HG02943 (cell line): ENCODE measurements around the gene C4BPB.

Source experiments
- ATAC-seq: cut with Tn5 transposase; IDR thresholded peaks from one replicate; pipeline ENCODE4 v1.9.1; 2021; ENCODE audit warnings: mild to moderate bottlenecking, low read depth, moderate library complexity; ENCODE audit not compliant: unreplicated experiment

Gene C4BPB

DNA sequence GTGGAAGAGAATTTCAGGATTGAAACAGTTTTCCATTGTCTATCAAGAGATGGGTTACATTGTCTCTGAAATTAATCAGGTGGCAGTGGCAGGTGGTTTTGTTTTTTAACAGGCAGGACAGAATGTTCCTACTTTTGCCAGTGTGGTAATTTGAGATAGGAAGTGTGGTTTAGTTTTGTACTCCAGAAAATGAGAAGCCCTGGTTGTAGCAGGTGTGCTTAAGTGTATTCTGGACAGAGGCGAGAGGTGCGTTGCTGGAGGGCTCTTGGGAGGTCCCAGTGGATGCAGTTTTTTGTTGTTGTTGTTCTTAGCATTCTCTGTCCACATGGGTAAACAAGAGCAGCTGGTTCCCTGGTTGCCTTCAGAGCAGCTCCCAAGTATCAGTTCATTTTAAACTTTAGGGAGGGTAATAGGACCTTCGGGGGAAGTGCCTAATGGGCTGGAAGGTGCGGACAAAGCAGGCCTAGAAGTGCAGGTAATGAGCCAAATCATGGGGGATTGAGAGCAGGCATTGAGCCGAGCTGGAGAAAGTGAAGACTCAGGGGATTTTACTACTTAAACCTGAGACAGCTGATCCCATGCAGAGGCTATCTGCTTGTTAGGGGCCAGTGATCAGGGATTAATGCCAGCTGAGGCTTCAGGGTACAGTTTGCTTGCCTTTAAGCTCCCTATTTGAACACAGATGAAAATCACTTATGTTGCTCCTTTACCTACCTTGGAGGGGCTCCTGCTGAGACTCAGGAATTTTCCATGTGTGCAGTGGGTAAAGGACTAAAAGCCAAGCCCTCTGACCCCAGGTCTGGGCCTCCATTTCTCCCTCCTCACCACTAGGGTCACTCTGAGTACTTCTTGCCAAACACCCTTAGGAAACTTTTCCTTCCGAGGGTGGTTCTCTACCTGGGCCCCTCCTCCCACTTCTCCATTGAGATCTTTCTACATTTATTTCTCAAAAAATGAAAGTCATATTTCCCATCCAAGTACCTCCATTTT, 29.5 kb upstream of the C4BPB start:
- no peak for ATAC-seq

DNA sequence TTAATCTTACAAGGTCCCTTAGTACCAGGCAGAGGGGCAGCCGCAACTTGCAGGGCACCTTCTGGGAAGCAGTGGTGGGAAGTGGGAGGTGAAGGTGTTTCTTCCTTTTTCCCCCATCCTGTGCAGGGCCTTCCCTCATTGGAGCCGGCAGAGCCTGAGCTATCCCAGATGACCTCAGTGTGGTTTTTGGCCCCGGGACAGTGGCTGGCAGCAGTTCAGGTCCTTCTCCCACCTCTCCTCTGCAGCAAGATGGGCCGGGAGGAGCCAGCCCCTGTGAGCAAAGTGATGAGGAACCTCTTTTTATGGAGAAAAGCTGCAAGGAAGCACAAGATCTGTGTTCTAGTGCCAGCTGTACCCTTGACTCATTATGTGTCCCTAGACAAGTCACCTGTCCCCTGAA, 28.8 kb upstream of the C4BPB start:
- no peak for ATAC-seq

DNA sequence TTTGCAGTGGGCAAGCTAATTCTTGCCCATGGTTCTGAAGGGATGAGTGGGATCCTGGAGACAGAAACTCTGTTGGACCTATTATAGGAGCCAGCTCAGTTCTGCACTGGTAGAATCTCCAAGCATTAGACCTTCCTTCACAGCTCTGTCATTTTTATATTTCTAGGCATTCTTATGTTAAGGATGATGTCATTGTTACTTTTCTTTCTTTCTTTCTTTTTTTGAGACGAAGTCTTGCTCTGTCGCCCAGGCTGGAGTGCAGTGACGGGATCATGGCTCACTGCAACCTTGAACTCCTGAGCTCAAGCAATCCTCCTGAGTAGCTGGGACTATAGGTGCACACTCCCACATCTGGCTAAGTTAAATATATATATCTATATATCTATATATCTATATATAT, 28.1 kb upstream of the C4BPB start:
- ATAC-seq = no peak

DNA sequence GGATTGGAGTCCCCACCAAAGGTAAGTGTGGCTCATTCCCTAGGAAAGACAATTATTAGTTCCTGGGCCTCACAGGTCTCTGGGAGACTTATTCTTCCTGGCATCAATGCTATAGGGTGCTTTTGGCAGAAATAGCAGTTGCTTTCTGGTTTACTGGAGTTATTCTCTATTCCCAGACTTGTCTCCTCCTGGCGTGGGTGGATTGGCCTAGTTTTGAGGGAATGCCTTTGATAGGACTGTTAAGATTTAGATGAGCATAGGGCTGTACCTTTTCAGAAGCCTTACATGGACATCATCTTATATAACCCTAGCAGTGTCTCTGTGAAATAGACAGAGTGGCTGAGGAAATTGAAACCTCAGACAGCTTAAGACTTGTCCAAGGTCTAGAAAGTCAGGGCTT, 26.6 kb upstream of the C4BPB start:
- no peak for ATAC-seq

DNA sequence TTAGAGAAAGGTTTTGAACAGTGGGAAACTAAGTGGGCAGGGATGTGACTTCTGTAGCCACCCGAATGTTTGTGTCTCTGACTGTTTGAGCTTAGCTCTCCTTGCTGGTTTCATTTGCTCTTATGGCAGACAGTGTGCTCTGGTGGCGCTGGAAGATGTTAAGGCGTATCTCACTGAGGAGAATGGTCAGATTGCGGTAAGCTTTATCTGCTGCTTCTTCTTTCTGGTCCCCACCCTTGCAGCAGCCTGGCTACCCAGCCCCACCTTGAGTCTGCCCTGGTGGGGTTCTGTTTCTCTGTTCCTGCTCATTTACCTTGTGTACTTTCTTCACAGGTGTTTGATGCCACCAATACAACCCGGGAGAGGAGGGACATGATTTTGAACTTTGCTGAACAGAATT, 25.6 kb upstream of the C4BPB start:
- ATAC-seq = no peak

DNA sequence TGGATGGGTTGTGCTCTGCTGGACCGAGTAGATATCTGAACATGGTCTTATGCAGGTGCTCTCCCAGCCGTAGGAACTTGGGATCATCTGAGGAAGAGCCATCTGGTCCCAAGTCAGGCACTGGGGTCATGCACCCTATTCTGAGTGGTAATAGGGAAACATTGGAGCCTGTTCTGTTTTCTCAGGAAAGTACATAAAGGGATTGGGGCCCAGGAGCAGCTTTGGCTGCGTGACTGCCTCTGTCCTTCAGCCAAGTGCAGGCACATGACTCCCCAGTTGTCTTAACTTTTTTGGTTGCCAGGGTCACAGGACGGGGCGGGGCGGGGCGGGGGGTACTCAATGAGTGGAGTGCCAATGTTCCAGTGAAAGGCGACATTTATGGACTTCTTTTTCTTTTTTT, 24.1 kb upstream of the C4BPB start:
- no peak for ATAC-seq

DNA sequence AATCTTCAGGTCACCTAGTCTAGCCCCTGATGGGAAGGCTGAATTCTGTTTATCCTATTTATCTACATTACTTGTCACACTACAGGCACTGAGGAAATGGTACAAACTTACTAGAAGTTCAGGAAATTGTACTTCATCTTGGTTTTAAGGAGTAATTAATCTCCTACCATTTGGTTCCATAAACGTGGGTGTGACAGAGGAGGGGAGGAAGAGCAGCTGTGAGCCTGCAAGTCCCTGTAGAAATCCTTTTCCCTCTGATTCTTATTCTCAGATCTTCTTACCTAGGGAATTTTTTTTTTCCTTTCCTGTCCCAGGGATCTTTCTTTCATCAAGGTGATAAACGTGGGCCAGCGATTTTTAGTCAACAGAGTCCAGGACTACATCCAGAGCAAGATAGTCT, 21.5 kb upstream of the C4BPB start:
- ATAC-seq = no peak

DNA sequence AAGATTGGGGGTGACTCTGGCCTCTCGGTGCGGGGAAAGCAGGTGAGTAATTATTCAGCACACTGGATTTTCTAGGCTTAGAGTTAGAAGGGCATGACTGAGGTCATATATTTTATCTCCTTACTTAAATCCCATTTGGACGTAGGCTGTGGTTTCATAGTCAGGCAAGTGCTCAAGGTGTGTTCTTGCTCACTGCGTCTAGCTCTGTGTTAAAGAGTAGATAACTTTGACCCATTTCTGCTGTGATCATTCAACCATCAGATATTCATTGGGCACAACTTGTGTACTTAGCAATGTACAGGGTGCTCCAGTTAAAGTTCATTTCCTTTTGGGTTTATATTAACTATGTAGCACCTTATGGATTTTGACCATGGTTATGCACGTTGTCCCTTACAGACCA, 21.0 kb upstream of the C4BPB start:
- no peak for ATAC-seq

DNA sequence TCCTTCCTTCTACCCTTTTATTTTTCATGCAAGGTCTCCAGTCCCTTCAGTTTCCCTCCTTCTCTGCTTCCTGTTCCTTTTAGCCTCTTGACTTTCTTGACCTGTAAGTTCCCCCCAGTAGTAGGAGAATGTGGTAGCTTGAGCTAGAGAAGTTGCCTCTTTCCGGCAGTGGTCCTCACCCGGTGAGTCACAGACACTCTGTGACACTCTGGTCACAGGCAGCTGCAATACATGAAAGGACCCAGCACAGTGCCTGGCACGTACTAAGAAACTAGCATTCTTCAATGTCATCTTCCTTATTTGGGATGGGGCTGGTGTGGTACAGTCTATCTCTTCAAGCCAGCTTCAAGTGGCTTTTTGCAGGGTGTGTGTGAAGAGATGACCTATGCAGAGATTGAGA, 19.6 kb upstream of the C4BPB start:
- no peak for ATAC-seq

DNA sequence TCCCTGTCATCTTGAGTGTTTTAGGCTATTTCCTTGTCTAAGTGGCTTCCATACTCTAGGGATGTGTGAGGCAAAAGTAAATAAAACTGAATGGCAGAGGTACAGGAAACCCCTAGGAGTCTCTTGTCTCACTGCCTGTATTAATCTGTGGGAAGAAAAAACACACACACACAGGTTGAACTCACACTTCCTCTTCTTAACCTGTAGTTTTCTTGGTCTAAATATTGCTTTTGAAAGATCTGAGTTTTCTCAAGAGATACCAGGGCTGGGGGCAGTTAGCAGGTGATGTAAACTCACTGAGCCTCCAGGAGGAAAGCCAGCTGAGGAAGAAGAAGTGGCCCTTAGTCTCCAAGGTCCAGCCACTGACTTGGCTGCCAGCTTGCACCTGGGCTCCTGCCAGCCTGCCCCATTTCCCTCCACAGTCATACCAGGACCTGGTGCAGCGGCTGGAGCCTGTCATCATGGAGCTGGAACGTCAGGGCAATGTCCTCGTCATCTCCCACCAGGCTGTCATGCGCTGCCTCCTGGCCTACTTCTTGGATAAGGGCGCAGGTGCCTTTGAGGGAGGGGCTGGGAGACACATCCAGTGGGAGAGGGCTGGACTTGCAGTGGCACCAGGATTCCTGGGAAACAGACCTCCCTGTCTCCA, 18.7 kb upstream of the C4BPB start:
- ATAC-seq = no peak

DNA sequence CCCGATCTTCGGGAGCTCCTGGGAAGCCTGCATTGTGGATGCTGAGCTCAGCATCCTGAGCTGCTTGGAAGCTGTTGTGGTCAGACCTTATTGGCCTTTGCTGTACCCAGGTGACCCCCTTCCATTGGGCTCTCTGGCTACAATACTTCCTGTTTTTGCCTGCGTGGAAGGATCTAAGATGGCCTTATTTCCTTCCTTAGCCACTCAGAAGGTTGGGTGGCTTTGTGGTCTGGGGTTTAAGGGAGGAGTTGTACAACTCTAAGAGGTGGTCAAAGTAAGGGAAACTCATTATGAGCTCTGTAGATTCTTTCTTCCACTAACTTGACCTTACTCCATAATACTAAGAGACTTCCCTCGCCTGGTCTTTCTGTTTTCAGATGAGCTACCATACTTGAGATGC, 17.8 kb upstream of the C4BPB start:
- no peak for ATAC-seq

DNA sequence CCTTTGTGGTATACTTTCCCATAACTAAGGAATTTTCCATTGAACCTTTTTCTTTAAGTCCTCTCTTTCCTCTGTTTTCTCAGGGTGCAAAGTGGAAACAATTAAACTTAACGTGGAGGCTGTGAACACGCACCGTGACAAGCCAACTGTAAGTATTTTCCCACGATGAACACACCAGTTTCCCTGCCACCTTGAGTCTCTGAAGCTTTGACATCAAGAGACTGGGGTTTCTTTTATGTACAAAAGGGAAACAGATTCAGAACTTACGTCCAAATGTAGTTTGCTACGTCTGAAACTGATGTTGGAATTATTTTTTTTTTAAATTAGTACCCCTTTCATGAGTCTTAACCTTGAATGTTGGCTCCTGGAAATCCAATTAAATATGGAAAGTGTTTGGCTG, 17.2 kb upstream of the C4BPB start:
- ATAC-seq = no peak

DNA sequence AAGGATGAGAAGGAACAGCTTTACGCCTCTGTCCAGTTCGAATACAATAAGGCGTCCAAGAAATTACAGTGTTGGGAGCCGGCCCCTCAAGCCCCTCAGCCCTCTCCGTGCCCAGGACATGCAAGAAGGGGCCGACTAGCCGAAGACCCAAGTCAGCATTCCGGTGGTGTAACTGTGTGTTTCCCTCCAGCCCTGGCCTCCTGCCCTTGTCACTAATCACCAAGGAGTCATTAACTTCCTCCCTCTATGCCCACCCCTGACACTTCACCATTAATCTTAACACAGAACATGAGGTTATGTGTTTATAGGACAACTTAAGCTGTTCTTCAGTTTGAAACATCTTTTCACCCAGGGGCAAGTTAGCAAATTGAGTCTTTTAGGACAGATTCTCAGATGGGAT, 16.4 kb upstream of the C4BPB start:
- no peak for ATAC-seq

DNA sequence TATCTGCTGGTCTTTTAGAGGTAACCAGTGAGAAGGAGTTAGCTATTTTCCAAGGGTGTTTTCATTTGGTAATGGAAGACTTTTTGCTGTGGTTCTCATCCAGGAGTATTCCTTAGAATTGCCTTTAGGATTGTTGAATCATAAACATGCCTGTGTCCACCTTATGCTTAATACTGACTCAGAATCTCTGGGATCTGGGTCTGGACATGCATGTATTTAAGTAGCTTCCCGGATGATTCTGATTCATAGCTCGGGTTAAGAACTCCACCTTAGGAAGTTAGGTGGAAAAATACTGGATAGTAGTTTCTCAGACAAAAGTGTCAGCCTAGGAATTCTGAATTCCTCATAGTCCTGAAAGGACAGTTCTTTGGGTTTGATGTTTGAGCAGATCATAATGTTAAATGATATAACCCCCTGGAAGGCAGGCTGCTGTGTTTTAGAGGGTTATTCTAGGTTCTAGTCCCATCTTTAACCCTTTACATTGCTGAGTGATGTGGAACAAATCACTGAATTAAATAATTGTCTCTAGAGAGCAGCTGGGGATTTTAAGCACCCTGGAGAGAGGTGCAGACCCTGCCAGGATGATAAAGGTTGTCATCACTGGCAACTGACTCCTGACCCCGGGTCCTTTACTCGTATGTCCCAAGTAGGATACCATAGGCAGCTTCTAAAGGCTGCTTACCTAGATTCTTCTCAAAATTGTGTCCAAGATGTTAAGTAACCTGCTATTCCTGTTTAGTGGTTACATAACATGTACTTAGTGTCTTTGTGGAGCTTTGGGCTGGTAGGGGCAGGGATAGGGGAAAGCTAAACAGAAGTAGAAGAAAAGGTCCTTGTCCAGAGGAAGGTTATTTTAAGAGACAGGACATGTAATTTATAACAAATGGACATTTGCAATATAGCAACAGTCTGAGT, 14.5 kb upstream of the C4BPB start:
- no peak for ATAC-seq

DNA sequence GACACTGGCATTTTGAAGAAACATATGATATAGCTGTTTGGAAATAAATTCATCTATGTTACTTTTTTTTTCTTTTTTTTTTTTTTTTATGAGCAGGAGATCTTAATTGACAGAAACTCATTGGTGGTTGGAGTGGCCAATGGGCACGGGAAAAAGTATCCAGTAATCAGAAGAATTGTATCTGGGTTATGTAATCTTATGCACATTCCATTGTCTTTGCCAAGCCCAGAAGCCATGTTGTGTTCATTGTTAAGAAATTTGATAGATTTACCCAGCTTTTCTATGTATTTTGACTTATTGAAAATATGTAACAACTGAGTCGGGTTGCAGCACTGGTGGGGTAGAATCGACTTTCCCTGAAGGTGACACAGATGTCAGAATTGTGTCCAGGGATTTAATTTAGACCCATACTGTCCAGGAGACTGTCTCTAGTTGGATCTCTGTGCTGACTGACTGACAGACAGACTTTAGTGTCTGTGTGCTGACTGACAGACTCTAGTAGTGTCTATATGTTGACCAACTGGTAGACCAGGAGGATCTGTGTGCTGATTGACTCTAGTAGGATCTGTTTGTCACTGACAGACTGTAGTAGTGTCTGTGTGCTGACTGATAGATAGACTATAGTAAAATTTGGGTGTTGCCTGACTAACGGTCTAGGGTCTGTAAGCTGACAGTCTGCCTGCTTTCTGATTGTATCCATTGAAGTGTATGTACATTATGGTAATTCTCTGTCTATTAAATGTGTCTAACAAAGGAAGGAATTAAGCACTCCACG, 12.3 kb upstream of the C4BPB start:
- no peak for ATAC-seq

DNA sequence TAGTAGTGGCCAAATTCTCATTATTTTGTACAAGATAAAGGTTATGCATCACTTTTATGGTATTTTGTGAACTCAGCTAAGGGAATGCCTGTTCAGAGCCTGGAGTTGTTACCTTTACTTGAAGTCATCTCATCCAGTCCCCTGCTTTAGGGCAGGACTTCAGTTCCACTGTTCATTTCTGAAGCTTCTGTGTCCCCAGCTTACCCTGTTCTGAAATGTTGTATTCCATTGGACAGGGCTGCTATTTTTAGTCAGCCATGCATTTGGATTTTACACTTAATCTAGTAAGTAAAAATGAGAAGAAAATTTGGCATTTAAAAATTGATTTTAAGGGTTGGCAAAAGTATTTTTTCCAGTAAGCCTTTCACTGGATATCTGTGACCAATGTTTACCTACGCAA, 11.6 kb upstream of the C4BPB start:
- ATAC-seq = no peak

DNA sequence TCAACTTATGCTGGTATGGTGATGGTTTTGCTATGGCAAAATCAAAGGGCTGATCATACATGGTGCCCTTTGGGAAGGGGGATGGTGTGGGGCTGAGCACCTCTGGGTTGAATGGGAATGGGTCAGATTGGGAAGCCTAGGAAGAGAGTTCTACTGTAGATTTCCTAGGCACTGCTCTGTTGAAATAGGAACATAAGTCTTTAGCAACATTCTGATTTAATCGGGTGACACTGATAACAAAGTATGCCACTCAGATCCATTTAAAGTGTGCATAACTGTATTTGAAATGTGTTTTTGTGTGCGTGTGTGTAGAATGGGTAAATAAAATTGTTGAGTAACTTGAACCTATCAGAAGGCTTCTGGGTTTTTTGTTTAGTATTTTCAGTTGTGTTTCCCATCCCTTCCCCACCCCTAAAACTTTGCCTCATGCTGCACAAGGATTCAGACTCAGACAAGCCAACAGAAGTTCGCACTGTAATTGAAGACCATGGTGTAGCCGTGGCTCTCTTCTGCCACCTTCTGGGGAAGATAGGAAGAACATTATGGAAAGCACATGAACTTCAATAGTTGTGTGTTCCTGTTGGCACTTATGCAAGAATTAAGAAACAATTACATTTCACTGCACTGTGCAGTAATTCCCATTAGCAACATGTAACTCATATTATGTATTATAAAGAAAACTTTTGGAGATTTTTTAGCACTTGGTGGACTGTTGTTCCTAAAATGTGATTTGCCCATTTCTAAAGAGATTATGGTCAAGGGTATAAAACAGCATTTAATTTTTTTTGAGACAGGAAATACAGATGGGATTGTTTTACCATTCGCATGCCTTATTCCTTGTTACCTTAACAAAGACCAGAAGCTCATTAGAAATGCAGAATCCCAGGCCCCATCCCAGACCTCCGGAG, 10.9 kb upstream of the C4BPB start:
- ATAC-seq = no peak

DNA sequence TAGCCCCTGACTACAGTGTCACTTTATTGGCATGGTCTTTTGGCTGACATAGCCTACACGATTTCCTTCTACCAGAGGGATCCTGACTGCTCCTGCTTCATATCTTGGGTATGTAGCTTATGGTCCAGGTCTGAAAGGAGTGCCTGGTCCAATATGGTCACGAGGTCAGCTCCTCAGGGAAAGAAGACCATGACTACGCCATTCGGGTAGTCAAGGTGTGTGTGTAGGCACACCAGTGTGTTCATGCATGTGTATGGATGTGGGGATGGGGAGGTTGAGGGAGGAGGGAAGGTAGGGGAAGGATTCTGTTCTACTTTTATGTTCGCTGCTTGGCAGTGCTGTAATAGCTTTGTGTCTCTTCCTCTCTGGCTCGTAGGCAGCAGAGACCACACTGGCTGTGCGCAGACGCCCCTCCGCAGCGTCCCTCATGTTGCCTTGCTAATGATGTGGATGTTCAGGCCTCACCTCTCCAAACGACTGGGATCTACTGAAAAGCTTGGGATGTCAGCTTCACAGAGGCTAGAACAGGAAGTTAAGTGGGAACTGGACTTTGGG, 10.0 kb upstream of the C4BPB start:
- no peak for ATAC-seq

DNA sequence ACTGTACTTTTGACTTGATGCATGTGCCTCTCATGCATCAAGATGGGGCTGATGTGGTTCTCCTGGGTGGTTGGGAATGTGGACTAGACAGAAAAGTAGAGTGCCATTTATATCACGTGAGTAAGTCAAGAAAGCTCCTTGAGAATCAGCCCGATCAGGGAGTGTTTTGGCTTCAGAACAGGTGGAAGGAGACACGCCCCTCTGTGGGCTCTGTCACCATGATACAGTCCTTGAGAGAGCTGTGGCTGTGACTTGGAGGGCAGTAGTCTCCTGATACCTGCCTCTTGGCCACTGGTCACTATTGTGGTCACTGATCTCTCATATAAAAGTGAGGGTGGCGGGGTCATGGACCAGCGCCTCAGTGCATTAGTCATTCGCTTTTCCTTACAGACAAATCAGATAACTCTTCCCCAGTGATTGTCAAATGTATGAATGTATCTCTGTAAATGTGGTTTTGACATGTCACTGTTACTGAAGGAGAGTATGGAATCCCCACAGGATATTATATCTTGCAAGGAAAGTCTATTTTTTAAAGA, 8.9 kb upstream of the C4BPB start:
- ATAC-seq = no peak
